Activated CD4-positive, alpha-beta memory T cell treated with anti-CD3 and anti-CD28 coated beads for 36 hours (primary cell): ENCODE results near the gene IGF1R. TPM values are rescaled to one million over a fixed set of nuclear protein-coding genes. Genes with fewer than 3 reads are reported as not detected.

Experiments used
- CTCF ChIA-PET: fragments of 350-600 bp; sonication (Branson Sonifier 250); formaldehyde crosslinking; loops from one replicate; lab custom pipeline; 2021; ENCODE audit warnings: antibody characterized with exemption, inconsistent platforms; lab: Charles Lee
- POLR2A ChIA-PET: fragments of 350-600 bp; sonication (Branson Sonifier 250); formaldehyde crosslinking; loops from one replicate; lab custom pipeline; 2021; ENCODE audit warnings: antibody characterized with exemption; lab: Charles Lee
- DNase-seq: peaks from one replicate; pipeline ENCODE4 v3.0.0-alpha.2; 2020
- H3K27ac Mint-ChIP-seq: one replicate; pipeline ENCODE4 v1.8.0; 2021; ENCODE audit warnings: mixed read lengths
- H3K27me3 Mint-ChIP-seq: one replicate; pipeline ENCODE4 v1.8.0; 2021; ENCODE audit warnings: mixed read lengths
- H3K36me3 Mint-ChIP-seq: one replicate; pipeline ENCODE4 v1.8.0; 2021; ENCODE audit warnings: mixed read lengths
- H3K4me1 Mint-ChIP-seq: one replicate; pipeline ENCODE4 v1.8.0; 2021; ENCODE audit warnings: low read depth, mixed read lengths
- H3K4me3 Mint-ChIP-seq: one replicate; pipeline ENCODE4 v1.8.0; 2021; ENCODE audit warnings: mild to moderate bottlenecking, mixed read lengths
- H3K9me3 Mint-ChIP-seq: one replicate; pipeline ENCODE4 v1.8.0; 2021; ENCODE audit warnings: mixed read lengths
- intact Hi-C: fragments of 100-400 bp; cut with micrococcal nuclease; formaldehyde crosslinking; loops from one replicate; pipeline ENCODE4 v1.15.1; 2023
- total RNA-seq, 2 experiments: library from RNA; stranded (reverse); gene quantifications; one replicate each; pipeline ENCODE4 v1.2.3, GENCODE V29; 2021

IGF1R gene
- total RNA-seq, 2 experiments from 2014 or later: 13.2 to 14.8 TPM

DNA sequence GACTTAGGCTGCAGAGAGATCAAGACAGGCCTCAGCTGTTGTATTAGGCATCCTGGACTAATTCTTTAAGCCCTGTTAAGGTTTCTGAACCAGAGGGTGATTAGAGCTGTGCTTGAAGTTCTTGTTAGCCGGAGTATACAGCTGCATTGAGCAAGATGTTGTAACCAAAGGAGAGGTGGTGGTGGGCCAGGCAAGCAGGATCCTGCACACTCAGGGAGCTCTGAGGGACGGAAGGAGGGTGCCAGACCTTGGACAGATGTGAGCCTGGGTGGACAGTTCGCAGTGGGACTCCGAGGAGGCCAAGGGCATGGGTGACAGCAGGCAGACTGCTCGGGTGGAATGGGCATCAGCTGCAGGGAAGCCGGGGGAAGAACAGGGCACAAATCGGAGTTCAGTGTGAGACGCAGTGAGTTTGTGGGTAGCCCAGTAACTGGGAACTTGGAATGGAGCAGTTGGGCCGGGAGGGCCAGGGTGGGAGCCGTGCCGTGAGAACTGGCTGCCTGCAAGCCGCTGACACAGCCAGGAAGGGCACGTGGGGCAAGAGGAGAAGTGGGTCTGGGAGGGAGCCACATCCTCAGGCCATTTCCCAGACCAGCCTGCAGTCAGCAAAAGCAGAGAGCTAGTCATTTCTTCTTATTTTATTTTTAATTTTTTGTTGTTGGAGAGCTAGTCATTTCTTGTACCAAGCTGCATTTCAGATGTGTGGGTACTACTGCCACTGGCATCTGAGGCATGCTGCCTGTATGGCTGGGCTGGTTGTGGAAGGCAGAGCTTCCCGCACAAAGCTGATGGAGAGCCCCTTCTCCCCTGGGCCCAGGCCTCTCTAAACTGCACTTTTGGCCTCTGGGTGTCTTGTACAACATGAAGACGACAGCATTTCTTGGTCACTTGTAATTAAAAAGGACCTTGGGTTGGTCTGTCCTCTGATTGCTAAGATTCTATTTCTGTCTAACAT is 298.2 kb downstream of the IGF1R start:
- H3K9me3 Mint-ChIP-seq: no peaks in the 10 kb centered on the region
- no peaks in the 10 kb centered on the region for H3K4me1 Mint-ChIP-seq
- CTCF ChIA-PET: no interaction called here
- peaks cover 5% of the 10 kb centered on the region for H3K36me3 Mint-ChIP-seq
- no peak overlapping the region for H3K27ac Mint-ChIP-seq
- DNase-seq: no peak
- H3K4me3 Mint-ChIP-seq: no peak overlapping the region
- POLR2A ChIA-PET: no interaction called here
- H3K27me3 Mint-ChIP-seq: no peaks in the 10 kb centered on the region
- intact Hi-C loops: no loop called here

DNA sequence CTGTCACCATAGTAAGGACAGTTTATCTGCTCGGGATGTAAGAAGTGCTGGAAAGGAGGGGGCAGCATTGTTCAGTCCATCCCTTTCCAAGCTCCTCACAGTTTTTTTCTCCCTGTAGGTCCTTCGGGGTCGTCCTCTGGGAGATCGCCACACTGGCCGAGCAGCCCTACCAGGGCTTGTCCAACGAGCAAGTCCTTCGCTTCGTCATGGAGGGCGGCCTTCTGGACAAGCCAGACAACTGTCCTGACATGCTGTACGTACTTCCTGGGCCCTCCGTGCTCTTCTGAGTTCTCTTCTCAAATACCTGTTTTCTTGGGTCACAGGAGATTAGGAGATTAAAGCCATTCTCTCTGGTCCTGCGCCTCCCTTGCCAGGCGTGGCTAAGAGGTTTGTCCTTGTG is 300.1 kb downstream of the IGF1R start:
- Mint-ChIP-seq H3K27ac (no peak overlapping the region), H3K36me3 (peaks cover 2% of the 10 kb centered on the region), H3K4me1 (peaks cover 15% of the 10 kb centered on the region), H3K27me3 (no peaks in the 10 kb centered on the region), H3K9me3 (no peaks in the 10 kb centered on the region), H3K4me3 (no peak overlapping the region)
- intact Hi-C loops: no loop called here
- no peak for DNase-seq
- POLR2A ChIA-PET: no interaction called here
- CTCF ChIA-PET: no interaction called here

DNA sequence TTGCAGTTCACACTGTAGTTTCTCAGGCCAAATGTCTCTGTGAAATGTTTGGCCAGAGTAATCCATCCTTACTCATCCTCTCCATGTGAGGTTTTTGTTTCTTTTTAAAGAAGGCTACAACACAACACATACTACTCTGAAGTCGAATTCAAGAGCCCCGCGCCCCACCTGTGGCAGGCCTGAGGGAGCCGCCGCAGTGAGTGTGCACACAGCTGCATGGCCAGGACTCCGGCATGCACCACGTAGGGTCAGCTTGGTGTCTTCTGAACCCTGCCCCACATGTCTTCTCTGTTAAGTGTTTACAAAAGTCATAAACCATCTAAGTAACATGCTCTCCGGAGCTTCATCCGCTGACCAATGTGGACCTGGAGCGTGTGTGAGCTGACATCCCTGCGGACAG is 300.6 kb downstream of the IGF1R start:
- Mint-ChIP-seq H3K9me3 (no peaks in the 10 kb centered on the region), H3K4me1 (peaks cover 18% of the 10 kb centered on the region), H3K4me3 (no peak overlapping the region), H3K36me3 (peaks cover 2% of the 10 kb centered on the region), H3K27me3 (no peaks in the 10 kb centered on the region), H3K27ac (no peak overlapping the region)
- intact Hi-C loops: no loop called here
- DNase-seq: no peak
- ChIA-PET POLR2A (no interaction called here), CTCF (no interaction called here)

DNA sequence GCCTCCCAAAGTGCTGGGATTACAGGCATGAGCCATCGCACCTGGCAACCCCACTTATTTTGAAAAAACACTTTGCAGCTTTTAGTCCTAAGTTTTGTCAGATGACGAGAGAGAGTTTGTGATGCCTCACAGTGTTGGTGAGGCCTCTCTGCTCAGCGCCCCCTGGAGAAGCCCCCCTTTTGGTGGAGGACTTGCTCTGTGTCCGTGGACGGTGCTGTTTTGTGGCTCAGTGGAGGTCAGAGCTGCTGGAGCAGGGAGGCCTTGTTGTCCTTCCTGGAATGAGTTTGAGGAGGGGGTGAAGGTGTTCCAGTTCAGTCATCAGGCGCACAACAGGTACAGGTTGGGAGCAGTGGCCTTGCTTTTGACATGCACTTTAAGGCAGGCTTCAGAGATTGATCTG is 301.3 kb downstream of the IGF1R start:
- CTCF ChIA-PET: no interaction called here
- Mint-ChIP-seq H3K9me3 (no peaks in the 10 kb centered on the region), H3K27me3 (no peaks in the 10 kb centered on the region), H3K27ac (no peak overlapping the region), H3K4me1 (peaks cover 18% of the 10 kb centered on the region), H3K36me3 (peaks cover 2% of the 10 kb centered on the region), H3K4me3 (no peak overlapping the region)
- DNase-seq: no peak
- intact Hi-C loops: no loop called here
- POLR2A ChIA-PET: no interaction called here

DNA sequence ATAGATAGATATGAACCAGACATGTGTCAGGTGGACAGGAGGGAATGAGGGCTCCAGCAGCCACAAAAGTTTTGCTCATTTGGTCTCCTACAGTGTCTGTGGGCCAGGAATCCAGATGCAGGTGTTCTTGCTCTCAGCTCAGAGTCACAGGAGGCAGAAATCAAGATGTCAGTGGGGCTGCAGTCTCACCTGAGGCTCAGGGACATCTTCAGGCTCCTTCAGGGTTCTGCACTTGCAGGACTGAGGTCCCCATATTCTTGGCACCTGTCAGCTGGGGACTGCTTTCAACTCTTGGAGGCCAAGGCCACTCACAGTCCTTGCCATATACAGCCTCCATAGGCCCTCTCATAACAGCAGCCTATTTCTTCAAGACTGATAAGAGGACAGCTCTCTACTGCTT is 301.9 kb downstream of the IGF1R start:
- Mint-ChIP-seq H3K36me3 (peaks cover 2% of the 10 kb centered on the region), H3K4me1 (peaks cover 18% of the 10 kb centered on the region), H3K27me3 (no peaks in the 10 kb centered on the region), H3K27ac (no peak overlapping the region), H3K9me3 (no peaks in the 10 kb centered on the region), H3K4me3 (no peak overlapping the region)
- no peak for DNase-seq
- ChIA-PET CTCF (no interaction called here), POLR2A (no interaction called here)
- intact Hi-C loops: no loop called here

DNA sequence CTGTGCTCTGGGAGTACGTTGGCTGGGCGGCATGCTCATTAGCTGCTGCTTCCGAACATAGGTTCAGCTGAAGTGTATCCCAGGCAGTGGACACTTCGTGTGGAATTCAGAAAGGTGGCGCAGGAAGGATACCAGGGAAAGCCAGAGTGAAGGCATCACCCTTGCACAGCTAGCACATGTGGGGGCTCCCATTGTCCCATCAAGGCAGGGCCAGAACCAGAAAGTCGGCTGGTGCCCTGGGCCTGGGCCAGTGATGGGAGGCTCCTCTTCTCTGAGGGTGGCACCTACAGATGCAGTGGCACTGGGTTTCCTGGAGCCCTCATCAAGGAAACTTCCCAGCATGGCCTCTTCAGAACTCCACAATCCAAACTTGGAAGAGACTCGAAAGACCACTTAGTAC is 302.7 kb downstream of the IGF1R start:
- Mint-ChIP-seq H3K9me3 (no peaks in the 10 kb centered on the region), H3K4me1 (peaks cover 18% of the 10 kb centered on the region), H3K36me3 (peaks cover 2% of the 10 kb centered on the region), H3K27ac (no peak overlapping the region), H3K4me3 (no peak overlapping the region), H3K27me3 (no peaks in the 10 kb centered on the region)
- no peak for DNase-seq
- POLR2A ChIA-PET: no interaction called here
- intact Hi-C loops: no loop called here
- CTCF ChIA-PET: no interaction called here

DNA sequence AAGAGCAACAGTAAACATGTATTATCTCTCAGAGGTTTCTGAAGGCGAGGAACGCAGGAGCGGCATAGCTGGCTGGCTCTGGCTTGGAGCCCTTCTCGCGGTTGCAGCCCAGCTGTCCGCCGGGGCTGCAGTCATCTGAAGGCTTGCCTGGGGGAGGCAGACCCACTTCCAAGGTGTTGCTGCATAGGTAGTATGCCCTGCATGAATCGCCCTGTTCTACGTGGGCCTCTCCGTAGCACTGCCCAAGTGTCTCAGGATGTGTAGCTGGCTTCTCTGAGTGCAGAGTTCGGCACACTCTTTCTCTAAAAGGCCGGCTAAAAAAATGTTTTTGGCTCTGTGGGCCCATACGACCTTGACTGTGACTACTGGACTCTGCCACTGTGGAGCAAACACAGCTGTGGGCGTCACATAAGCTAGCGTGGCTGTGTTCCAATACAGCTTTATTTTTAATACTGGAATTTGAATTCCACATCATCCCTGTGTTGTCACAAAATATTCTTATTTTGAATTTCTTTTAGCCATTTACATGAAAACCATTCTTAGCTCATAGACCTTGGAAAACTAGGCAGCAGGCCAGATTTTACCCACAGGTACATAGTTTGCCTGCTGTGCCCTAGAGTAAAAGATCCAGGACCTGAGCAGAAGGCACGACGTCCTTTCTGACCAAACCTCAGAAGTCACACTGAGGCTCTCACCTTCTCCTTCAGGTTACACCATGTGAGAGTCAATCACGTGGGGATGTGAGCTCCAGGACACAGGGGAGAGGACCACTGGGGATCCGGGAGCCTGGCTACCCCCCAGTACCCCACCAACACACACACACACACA is 303.4 kb downstream of the IGF1R start:
- H3K27ac Mint-ChIP-seq: no peak overlapping the region
- H3K27me3 Mint-ChIP-seq: no peaks in the 10 kb centered on the region
- intact Hi-C loops: loop anchor here (1.0 to 2.0 kb wide), 2 partner anchors 14 to 107 kb away; no protein-coding TSS in a partner anchor
- H3K9me3 Mint-ChIP-seq: no peaks in the 10 kb centered on the region
- DNase-seq: no peak
- ChIA-PET POLR2A (no interaction called here), CTCF (interaction anchor here (0.6 kb wide), 1 partner anchor 93 kb away, joined by 3 read pairs; no protein-coding TSS in a partner anchor)
- H3K4me1 Mint-ChIP-seq: peaks cover 18% of the 10 kb centered on the region
- H3K4me3 Mint-ChIP-seq: no peak overlapping the region
- peaks cover 2% of the 10 kb centered on the region for H3K36me3 Mint-ChIP-seq

DNA sequence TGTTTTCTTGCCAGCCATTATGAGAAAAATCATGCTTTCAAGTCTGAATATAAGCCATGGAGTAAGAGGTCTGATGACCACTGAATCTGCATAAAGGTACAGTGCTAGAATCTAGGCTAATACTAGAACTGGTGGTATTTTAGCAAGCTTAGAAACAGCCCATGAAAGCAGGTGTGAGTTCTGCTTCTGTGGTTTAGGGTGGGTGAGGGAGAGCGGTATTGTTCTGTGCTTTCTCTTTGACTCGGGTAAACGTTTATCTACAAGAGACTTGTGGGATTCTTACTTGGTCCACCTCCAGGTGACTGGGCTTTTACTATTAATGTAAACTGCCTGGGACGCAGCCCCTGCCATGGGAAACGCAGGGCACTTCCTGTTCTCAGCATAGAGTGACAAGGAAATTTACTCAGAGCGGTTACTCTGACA is 304.1 kb downstream of the IGF1R start:
- ChIA-PET POLR2A (no interaction called here), CTCF (no interaction called here)
- H3K27me3 Mint-ChIP-seq: no peaks in the 10 kb centered on the region
- H3K4me3 Mint-ChIP-seq: no peak overlapping the region
- peak; percentile 55 for DNase-seq
- H3K36me3 Mint-ChIP-seq: peaks cover 2% of the 10 kb centered on the region
- intact Hi-C loops: loop anchor here (1.0 to 2.0 kb wide), 2 partner anchors 15 to 106 kb away; no protein-coding TSS in a partner anchor
- peaks cover 18% of the 10 kb centered on the region for H3K4me1 Mint-ChIP-seq
- H3K9me3 Mint-ChIP-seq: no peaks in the 10 kb centered on the region
- peak overlapping the region; percentile 58 for H3K27ac Mint-ChIP-seq

DNA sequence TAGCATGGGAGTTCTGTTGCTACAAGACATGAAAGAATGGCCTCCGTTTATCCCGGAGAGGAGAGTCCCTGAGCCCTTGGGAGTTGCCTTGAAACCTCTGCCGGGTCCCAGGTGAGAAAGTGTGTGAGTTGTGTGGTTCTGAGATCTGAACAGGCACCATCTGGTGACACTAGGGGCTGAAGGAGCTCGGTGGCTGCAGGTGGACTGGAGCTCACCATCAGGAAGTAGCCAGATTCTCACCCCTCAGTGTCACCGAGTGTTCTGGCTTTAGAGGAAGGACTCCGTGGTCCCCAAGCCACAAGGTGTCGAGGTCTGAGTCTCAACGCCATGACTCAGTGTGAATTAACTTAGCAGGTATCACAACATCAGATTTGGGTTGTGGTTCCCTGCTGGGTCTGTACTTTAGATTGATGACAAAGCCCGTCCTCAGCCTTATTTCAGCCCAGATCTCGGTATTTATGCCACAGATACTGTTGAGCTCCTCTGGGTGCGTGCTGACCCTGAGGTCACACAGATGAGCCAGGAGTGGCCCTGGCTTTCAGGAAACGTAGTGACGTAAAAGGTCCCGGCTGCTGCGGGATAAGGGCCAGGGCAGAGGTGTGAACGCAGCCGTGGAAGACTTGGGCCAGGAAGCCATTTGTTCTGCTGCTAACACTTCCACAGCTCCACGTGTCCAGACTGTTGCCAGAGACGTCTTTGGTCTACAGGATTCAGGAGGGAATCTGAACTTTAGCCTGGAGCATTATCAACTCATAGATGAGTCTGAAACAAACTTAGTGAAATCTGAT is 304.9 kb downstream of the IGF1R start:
- intact Hi-C loops: loop anchor here (1.0 to 2.0 kb wide), 2 partner anchors 16 to 106 kb away; no protein-coding TSS in a partner anchor
- H3K4me1 Mint-ChIP-seq: peaks cover 18% of the 10 kb centered on the region
- H3K9me3 Mint-ChIP-seq: no peaks in the 10 kb centered on the region
- no peaks in the 10 kb centered on the region for H3K27me3 Mint-ChIP-seq
- H3K4me3 Mint-ChIP-seq: no peak overlapping the region
- POLR2A ChIA-PET: no interaction called here
- peak; percentile 67 for DNase-seq
- peaks cover 7% of the 10 kb centered on the region for H3K36me3 Mint-ChIP-seq
- CTCF ChIA-PET: interaction anchor here (0.7 kb wide), 1 partner anchor 123 kb away, joined by 5 read pairs; no protein-coding TSS in a partner anchor
- peak overlapping the region; percentile 58 for H3K27ac Mint-ChIP-seq

DNA sequence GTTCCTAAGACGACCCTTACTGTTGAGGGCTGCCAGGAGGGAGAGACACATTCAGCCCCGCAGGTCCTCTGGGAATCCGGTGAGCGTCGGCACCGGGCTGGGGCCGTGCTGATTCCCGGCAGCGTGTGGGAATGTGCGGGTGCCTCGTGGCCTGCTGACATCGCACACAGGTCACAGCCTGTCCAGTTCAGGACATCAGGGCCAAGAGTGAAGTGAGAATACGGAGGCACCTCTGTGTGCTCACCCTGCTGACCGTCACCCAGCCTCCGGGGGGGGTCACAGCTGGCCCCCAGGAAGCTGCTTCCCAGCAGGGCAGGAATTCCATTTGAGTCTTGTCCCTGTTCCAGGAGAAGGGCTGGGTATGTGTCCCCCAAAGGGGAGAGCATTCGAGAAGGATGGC is 305.6 kb downstream of the IGF1R start:
- intact Hi-C loops: loop anchor here (2.0 kb wide), 1 partner anchor 105 kb away; no protein-coding TSS in a partner anchor
- POLR2A ChIA-PET: no interaction called here
- no peak for DNase-seq
- Mint-ChIP-seq H3K27me3 (no peaks in the 10 kb centered on the region), H3K9me3 (no peaks in the 10 kb centered on the region), H3K36me3 (peaks cover 12% of the 10 kb centered on the region), H3K4me3 (no peak overlapping the region), H3K27ac (no peak overlapping the region), H3K4me1 (peaks cover 18% of the 10 kb centered on the region)
- CTCF ChIA-PET: no interaction called here

DNA sequence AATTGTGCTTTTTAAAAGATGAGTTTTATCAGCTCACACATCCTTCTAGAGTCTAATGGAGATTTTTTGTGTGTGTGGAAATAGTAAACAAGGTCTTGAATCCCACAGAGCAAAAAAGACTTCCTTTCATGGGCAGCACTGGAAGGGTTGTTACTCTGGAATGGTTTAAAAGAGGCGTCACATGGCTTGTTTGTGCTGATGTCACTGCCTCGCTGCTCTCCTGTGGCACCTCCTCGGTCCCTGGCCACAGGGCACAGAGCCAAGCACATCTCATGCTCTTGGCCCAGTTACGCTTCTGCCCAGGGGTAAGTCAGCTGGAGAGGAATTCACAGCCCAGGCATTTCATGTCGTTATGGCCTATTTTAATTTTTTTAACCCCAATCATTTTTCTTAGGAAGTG is 306.1 kb downstream of the IGF1R start:
- no peaks in the 10 kb centered on the region for H3K9me3 Mint-ChIP-seq
- ChIA-PET POLR2A (no interaction called here), CTCF (no interaction called here)
- H3K27ac Mint-ChIP-seq: no peak overlapping the region
- peaks cover 11% of the 10 kb centered on the region for H3K36me3 Mint-ChIP-seq
- peaks cover 18% of the 10 kb centered on the region for H3K4me1 Mint-ChIP-seq
- H3K4me3 Mint-ChIP-seq: no peak overlapping the region
- no peak for DNase-seq
- intact Hi-C loops: no loop called here
- no peaks in the 10 kb centered on the region for H3K27me3 Mint-ChIP-seq
